ENCODE data around the gene CEP112. TPM values are rescaled to one million over a fixed set of nuclear protein-coding genes. Genes with fewer than 3 reads are reported as not detected.

CEP112 gene
- total RNA-seq, 1 donor from 2014 or later = 13.9 TPM

DNA sequence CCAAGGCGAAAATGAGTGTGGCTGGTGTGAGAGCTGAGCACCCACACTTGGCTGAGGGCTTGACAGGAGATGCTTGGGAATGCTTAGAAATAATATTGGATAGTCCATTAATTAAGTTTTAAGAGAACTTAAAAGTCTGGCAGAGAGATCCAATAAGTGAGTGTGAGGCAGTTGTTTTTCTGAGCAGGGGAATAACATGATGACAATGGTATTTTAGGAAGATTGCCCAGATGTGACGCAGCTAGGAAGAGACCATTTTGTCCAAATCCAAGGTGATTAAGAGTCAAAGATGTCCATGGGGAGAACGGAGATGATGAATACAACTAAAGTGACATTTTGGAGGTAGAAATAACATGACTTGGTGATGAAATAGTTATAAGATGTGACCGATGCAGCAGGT lies 527.7 kb downstream of the CEP112 start:
- peaks cover 2% of the 10 kb centered on the region for H3K36me3 Mint-ChIP-seq (ENCODE audit: low read depth, unreplicated experiment)
- FAIRE-seq = no peak
- peaks cover 4% of the 10 kb centered on the region for H3K9me3 Mint-ChIP-seq (ENCODE audit: unreplicated experiment)
- Histone ChIP-seq H3K9ac (ENCODE audit: low read length) (no peak overlapping the region), H3K27ac (ENCODE audit: low read depth, low read length) (no peak overlapping the region), H4K20me1 (ENCODE audit: insufficient read depth, low read length) (no peaks in the 10 kb centered on the region), H3K9me3 (ENCODE audit: insufficient read depth, low read depth, low read length) (no peaks in the 10 kb centered on the region), H3K79me2 (ENCODE audit: insufficient read depth, low read length) (no peaks in the 10 kb centered on the region), H3K4me3 (ENCODE audit: insufficient read depth, low read depth, low read length) (no peak overlapping the region), H2AFZ (ENCODE audit: low read depth, low read length) (no peak overlapping the region), H3K27me3 (ENCODE audit: insufficient read depth, low read length) (no peaks in the 10 kb centered on the region), H3K4me2 (ENCODE audit: low read length) (no peak overlapping the region), H3K4me1 (ENCODE audit: insufficient read depth, low read length) (no peaks in the 10 kb centered on the region), H3K36me3 (ENCODE audit: insufficient read depth, low read length) (no peaks in the 10 kb centered on the region)
- peak; percentile 45 for DNase-seq (ENCODE audit: low read depth)
- no peak overlapping the region for H3K4me3 Mint-ChIP-seq (ENCODE audit: unreplicated experiment)
- TF ChIP-seq, protein P1, sequence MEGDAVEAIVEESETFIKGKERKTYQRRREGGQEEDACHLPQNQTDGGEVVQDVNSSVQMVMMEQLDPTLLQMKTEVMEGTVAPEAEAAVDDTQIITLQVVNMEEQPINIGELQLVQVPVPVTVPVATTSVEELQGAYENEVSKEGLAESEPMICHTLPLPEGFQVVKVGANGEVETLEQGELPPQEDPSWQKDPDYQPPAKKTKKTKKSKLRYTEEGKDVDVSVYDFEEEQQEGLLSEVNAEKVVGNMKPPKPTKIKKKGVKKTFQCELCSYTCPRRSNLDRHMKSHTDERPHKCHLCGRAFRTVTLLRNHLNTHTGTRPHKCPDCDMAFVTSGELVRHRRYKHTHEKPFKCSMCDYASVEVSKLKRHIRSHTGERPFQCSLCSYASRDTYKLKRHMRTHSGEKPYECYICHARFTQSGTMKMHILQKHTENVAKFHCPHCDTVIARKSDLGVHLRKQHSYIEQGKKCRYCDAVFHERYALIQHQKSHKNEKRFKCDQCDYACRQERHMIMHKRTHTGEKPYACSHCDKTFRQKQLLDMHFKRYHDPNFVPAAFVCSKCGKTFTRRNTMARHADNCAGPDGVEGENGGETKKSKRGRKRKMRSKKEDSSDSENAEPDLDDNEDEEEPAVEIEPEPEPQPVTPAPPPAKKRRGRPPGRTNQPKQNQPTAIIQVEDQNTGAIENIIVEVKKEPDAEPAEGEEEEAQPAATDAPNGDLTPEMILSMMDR (IDR thresholded peaks at IDR 0.05; ENCODE audit: insufficient read depth, low read depth, low read length) = no peak
- TF ChIP-seq EZH2 (IDR thresholded peaks at IDR 0.05; ENCODE audit: insufficient read depth, low read length) = no peak
- no peaks in the 10 kb centered on the region for H3K27me3 Mint-ChIP-seq (ENCODE audit: low read depth, unreplicated experiment)
- no peak overlapping the region for H3K27ac Mint-ChIP-seq (ENCODE audit: unreplicated experiment)
- H3K4me1 Mint-ChIP-seq (ENCODE audit: low read depth, unreplicated experiment) = peaks cover 11% of the 10 kb centered on the region

DNA sequence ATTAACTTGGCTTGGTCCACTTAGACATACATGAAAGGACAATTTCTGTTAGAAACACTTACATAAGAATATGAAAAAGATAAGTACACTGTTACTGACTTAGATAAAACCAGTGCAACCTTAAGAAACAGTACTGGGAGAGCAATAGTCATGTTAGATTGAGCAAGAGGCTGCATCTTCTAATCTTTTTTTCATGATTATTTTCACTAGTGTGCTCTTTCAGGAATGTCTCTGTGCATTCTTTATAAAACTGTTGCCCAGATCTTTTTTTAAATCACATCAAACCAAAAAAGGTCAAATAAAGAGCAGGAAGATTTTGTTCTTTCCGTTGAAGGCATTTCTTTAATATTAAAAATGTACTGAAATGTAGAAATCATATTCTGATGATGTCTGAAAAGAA lies 529.7 kb downstream of the CEP112 start:
- peaks cover 3% of the 10 kb centered on the region for H3K9me3 Mint-ChIP-seq (ENCODE audit: unreplicated experiment)
- H3K27ac Mint-ChIP-seq (ENCODE audit: unreplicated experiment) = no peak overlapping the region
- Histone ChIP-seq H2AFZ (ENCODE audit: low read depth, low read length) (no peak overlapping the region), H4K20me1 (ENCODE audit: insufficient read depth, low read length) (no peaks in the 10 kb centered on the region), H3K4me1 (ENCODE audit: insufficient read depth, low read length) (no peaks in the 10 kb centered on the region), H3K9ac (ENCODE audit: low read length) (no peak overlapping the region), H3K4me3 (ENCODE audit: insufficient read depth, low read depth, low read length) (no peak overlapping the region), H3K4me2 (ENCODE audit: low read length) (no peak overlapping the region), H3K27ac (ENCODE audit: low read depth, low read length) (no peak overlapping the region), H3K27me3 (ENCODE audit: insufficient read depth, low read length) (no peaks in the 10 kb centered on the region), H3K9me3 (ENCODE audit: insufficient read depth, low read depth, low read length) (no peaks in the 10 kb centered on the region), H3K36me3 (ENCODE audit: insufficient read depth, low read length) (no peaks in the 10 kb centered on the region), H3K79me2 (ENCODE audit: insufficient read depth, low read length) (no peaks in the 10 kb centered on the region)
- peaks cover 2% of the 10 kb centered on the region for H3K36me3 Mint-ChIP-seq (ENCODE audit: low read depth, unreplicated experiment)
- TF ChIP-seq EZH2 (IDR thresholded peaks at IDR 0.05; ENCODE audit: insufficient read depth, low read length) = no peak
- H3K27me3 Mint-ChIP-seq (ENCODE audit: low read depth, unreplicated experiment) = no peaks in the 10 kb centered on the region
- H3K4me1 Mint-ChIP-seq (ENCODE audit: low read depth, unreplicated experiment) = peaks cover 9% of the 10 kb centered on the region
- peak; percentile 59 for DNase-seq (ENCODE audit: low read depth)
- H3K4me3 Mint-ChIP-seq (ENCODE audit: unreplicated experiment) = no peak overlapping the region
- peak; percentile 39 for FAIRE-seq

DNA sequence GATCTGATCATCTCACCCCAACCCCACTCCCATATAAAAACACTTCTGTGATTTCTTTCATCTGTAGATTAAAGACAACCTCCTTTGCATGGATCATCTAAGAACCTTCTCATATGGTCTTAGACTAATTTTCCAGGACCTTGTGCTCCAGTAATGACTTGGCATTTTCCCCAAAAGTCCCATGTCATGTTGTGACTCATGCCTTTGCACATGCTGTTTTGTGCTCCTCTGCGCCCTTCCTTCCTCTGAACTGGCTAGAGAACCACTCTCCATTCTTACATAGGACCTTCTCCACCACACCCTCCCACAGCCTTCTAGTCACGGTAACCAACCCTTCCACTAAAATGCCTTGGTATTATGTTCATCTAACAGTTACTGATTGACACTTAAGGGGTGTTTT lies 531.0 kb downstream of the CEP112 start:
- Histone ChIP-seq H2AFZ (ENCODE audit: low read depth, low read length) (no peak overlapping the region), H3K27ac (ENCODE audit: low read depth, low read length) (no peak overlapping the region), H3K9me3 (ENCODE audit: insufficient read depth, low read depth, low read length) (no peaks in the 10 kb centered on the region), H3K4me2 (ENCODE audit: low read length) (no peak overlapping the region), H3K79me2 (ENCODE audit: insufficient read depth, low read length) (no peaks in the 10 kb centered on the region), H3K36me3 (ENCODE audit: insufficient read depth, low read length) (no peaks in the 10 kb centered on the region), H4K20me1 (ENCODE audit: insufficient read depth, low read length) (no peaks in the 10 kb centered on the region), H3K4me3 (ENCODE audit: insufficient read depth, low read depth, low read length) (no peak overlapping the region), H3K27me3 (ENCODE audit: insufficient read depth, low read length) (no peaks in the 10 kb centered on the region), H3K9ac (ENCODE audit: low read length) (no peak overlapping the region), H3K4me1 (ENCODE audit: insufficient read depth, low read length) (no peaks in the 10 kb centered on the region)
- DNase-seq (ENCODE audit: low read depth) (peak; percentile 36), FAIRE-seq (no peak)
- Mint-ChIP-seq H3K27me3 (ENCODE audit: low read depth, unreplicated experiment) (no peaks in the 10 kb centered on the region), H3K27ac (ENCODE audit: unreplicated experiment) (no peak overlapping the region), H3K4me3 (ENCODE audit: unreplicated experiment) (no peak overlapping the region), H3K36me3 (ENCODE audit: low read depth, unreplicated experiment) (peaks cover 2% of the 10 kb centered on the region), H3K4me1 (ENCODE audit: low read depth, unreplicated experiment) (peaks cover 11% of the 10 kb centered on the region), H3K9me3 (ENCODE audit: unreplicated experiment) (peaks cover 3% of the 10 kb centered on the region)
- TF ChIP-seq EZH2 (IDR thresholded peaks at IDR 0.05; ENCODE audit: insufficient read depth, low read length) = no peak
- TF ChIP-seq, protein P1 (IDR thresholded peaks at IDR 0.05; ENCODE audit: insufficient read depth, low read depth, low read length) = no peak

Data from astrocyte (in vitro differentiated cells and primary cell).